Muscle of back (tissue), 11 donors: ENCODE measurements around the gene RBM24. TPM values are rescaled to one million over a fixed set of nuclear protein-coding genes. Genes with fewer than 3 reads are reported as not detected.

Experiments used
- DNase-seq, 3 donors: peaks; one replicate each; pipeline versions ENCODE4 v3.0.0 to v3.0.0-alpha.2; 2013
- polyA plus RNA-seq, 10 donors: library from polyadenylated mRNA; unstranded; fragments of 120-200 nt; gene quantifications; one replicate each; pipeline ENCODE4 v1.2.1, GENCODE V29; 2013; ENCODE audit not compliant: insufficient read length in 10 of 10

The RBM24 gene
- polyA plus RNA-seq, 10 donors = 137 to 367 (median 249) TPM

DNA sequence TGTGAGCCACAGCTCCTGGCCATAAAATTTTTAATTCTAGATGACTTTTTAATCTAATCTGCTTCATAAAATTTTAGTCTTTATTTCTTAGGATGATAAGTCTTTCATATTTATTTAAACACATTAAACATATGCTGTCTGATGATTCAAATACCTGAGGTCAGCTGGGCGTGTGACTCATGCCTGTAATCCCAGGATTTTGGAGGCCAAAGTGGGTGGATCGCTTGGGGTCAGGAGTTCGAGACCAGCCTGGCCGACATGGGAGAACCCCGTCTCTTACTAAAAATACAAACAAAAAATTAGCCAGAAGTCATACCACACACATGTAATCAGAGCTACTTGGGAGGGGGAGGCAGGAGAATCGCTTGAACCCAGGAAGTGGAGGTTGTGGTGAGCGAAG lies 53.1 kb downstream of the RBM24 start:
- peak in 1 of 3 donors; percentile 7 for DNase-seq

DNA sequence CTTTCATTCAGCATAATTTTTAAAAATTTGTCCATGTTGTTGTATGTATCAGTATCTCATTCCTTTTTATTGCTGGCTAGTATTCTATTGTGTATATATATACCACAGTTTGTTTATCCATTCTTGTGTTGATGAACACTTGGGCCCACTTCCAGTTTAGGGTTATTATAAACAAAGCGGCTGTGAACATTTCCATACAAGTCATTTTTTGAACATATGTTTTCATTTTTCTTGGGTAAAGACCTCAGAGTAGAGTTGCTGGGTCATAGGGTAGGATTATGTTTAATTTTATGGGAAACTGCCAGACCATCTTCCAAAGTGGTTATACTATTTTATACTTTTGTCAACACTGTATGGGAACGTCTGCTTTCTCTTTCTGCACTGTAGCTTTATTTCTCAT lies 55.3 kb downstream of the RBM24 start:
- no peak for DNase-seq

DNA sequence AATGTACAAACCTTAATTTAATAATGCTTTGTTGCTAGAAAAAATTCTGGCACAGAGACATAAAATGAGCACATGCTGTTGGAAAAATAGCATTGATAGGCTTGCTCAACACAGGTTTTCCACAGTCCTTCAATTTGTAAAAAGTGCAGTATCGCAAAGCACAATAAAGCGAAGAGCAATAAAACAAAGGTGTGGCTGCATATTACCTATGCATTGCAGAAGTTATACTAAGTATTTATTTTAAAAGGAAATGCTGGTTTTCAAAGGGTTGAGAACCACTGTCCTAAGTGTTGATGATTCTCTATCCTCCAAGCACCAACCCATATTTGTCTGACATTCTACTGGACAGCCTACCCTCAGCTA lies 58.1 kb downstream of the RBM24 start:
- DNase-seq = no peak

GRCh38 chr6:17341117-17341805 lies 60.1 kb downstream of the RBM24 start:
- DNase-seq = no peak

DNA sequence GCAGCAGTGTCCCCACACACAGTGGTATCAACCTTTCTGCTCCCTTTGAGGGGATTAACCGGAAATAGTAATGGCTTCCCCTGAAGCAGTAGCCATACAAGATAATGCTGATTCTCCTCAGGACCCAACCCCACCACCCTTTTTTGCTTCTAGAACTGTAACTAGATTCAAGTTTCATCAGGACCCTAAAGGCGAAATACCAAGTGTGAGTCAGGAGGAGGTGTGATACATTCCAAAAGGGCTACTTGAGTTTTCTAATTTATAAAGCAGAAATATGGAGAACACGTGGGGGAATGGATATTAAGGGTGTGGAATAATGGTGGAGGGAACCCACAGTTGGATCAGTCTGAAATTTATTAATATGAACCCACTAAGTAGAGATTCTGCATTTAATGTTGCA lies 60.7 kb downstream of the RBM24 start:
- no peak for DNase-seq

DNA sequence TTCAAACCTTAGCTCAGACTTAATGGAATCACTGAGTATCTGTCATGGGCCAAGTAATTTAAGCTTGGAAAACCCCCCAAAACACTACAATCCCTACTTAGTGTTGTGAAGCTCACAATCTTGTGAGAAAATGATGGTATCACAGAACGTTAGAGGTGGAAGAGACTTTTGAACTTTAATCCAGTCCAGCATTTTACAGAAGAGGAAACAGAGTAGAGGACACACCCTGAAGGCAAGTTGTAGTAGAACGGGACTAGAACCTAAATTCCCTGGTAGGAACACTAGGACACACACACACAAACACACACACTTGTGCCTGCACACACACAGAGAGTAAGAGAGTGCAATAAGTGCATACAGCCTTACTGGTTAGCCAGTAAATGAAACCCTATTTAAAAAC lies 62.1 kb downstream of the RBM24 start:
- no peak for DNase-seq

Other genes with a start within 250 kb of the RBM24 start
- under 1 TPM in 8 of 10 donors, not detected in 2; 0.11 to 0.25 (median 0.18) TPM for gene STMND1, start 179.3 kb upstream of the RBM24 start, polyA plus RNA-seq
- 100 to 1,000 TPM; 123 to 253 (median 166) TPM for gene CAP2, start 112.2 kb downstream of the RBM24 start, polyA plus RNA-seq